GM12878 (cell line): ENCODE data around the gene MKNK1. TPM values are rescaled to one million over a fixed set of nuclear protein-coding genes. Genes with fewer than 3 reads are reported as not detected.

Source experiments
- ATAC-seq: fragments of 200-7000 bp; cut with Tn5 transposase; 3 replicates; pipeline ENCODE4 v1.9.1; 2020; ENCODE audit warnings: mild to moderate bottlenecking, moderate library complexity
- BruUV-seq: library from RNA; stranded (reverse); fragments of 400-500 nt; replicated peaks from 2 replicates; lab custom pipeline; 2021; lab: Mats Ljungman, UMichigan
- CTCF ChIA-PET: fragments of 300-600 bp; sonication (Branson Sonifier 250); formaldehyde crosslinking; extraction: SDS; loops from one replicate; lab custom pipeline; 2021; ENCODE audit warnings: inconsistent platforms; lab: Yijun Ruan, JAX
- POLR2A ChIA-PET: fragments of 350-600 bp; formaldehyde crosslinking; extraction: SDS; loops from one replicate; lab custom pipeline; 2021; ENCODE audit warnings: inconsistent platforms; lab: Charles Lee
- RAD21 ChIA-PET: fragments of 300-600 bp; sonication (Branson Sonifier 250); formaldehyde crosslinking; loops from one replicate; lab custom pipeline; 2023; ENCODE audit warnings: antibody characterized with exemption; ENCODE audit not compliant: unreplicated experiment; lab: Charles Lee
- SMC1A ChIA-PET: fragments of 300-600 bp; sonication (Branson Sonifier 250); formaldehyde crosslinking; loops from one replicate; lab custom pipeline; 2023; ENCODE audit not compliant: unreplicated experiment, uncharacterized antibody; lab: Charles Lee
- DNase-seq: peaks from one replicate; pipeline ENCODE4 v3.0.0-alpha.2; 2011; ENCODE audit warnings: low read depth, low spot score
- FAIRE-seq: peaks from 3 replicates; lab custom pipeline; 2011; peaks lifted over from hg19 to GRCh38; lab: Jason Lieb, UNC
- H2AFZ ChIP-seq: 2 replicates; pipeline ENCODE4 v1.6.0; 2011; ENCODE audit warnings: low read depth, low read length, control low read depth; ENCODE audit not compliant: control insufficient read depth
- H3K27ac ChIP-seq: 2 replicates; pipeline ENCODE4 v1.5.1; 2011; ENCODE audit warnings: control low read depth; ENCODE audit not compliant: control insufficient read depth, insufficient read depth
- H3K27me3 ChIP-seq, 2 experiments: replicated peaks in 1 of 2; 2 replicates each; pipeline versions ENCODE4 v1.6.0 to v1.6.1; 2011; ENCODE audit warnings: low read length in 1 of 2; ENCODE audit not compliant: control insufficient read depth in 2 of 2, insufficient read depth in 2 of 2
- H3K36me3 ChIP-seq, 2 experiments: 2 replicates each; pipeline ENCODE4 v1.5.1; 2011; ENCODE audit warnings: low read length in 1 of 2; ENCODE audit not compliant: control insufficient read depth in 2 of 2, insufficient read depth in 2 of 2
- H3K4me1 ChIP-seq: 2 replicates; pipeline ENCODE4 v1.6.1; 2011; ENCODE audit warnings: mild to moderate bottlenecking, low read length, moderate library complexity, mixed read lengths; ENCODE audit not compliant: control insufficient read depth, insufficient read depth
- H3K4me2 ChIP-seq: 2 replicates; pipeline ENCODE4 v1.6.0; 2011; ENCODE audit warnings: control low read depth; ENCODE audit not compliant: control insufficient read depth, insufficient read depth
- H3K4me3 ChIP-seq: fragments of 200-600 bp; sonication (generic); 2 replicates; pipeline ENCODE4 v1.5.1; 2016
- H3K79me2 ChIP-seq: 2 replicates; pipeline ENCODE4 v1.6.0; 2011; ENCODE audit warnings: low read length; ENCODE audit not compliant: control insufficient read depth, insufficient read depth
- H3K9ac ChIP-seq: 2 replicates; pipeline ENCODE4 v1.8.0; 2011; ENCODE audit warnings: low read length, control low read depth, mixed read lengths; ENCODE audit not compliant: control insufficient read depth, insufficient read depth
- H3K9me3 ChIP-seq: replicated peaks from 3 replicates; pipeline ENCODE4 v1.5.1; 2011; ENCODE audit warnings: mild to moderate bottlenecking, low read length; ENCODE audit not compliant: control insufficient read depth, insufficient read depth
- H4K20me1 ChIP-seq: 2 replicates; pipeline ENCODE4 v1.6.0; 2011; ENCODE audit not compliant: control insufficient read depth, insufficient read depth
- ATF3 ChIP-seq: IDR thresholded peaks from 2 replicates; pipeline ENCODE4 v1.6.1; 2011; ENCODE audit warnings: low read depth, mild to moderate bottlenecking, low read length, moderate library complexity, borderline replicate concordance; ENCODE audit errors: extremely low read depth
- CREM ChIP-seq: IDR thresholded peaks from 2 replicates; pipeline ENCODE4 v1.6.1; 2014; ENCODE audit warnings: antibody characterized with exemption, low read depth
- FOS ChIP-seq: IDR thresholded peaks from 3 replicates; pipeline ENCODE4 v1.6.1; 2011; ENCODE audit warnings: borderline replicate concordance; ENCODE audit not compliant: insufficient read length; ENCODE audit errors: extremely low read depth
- GATAD2B ChIP-seq: fragments of 450-650 bp; conservative IDR thresholded peaks from 2 replicates; pipeline ENCODE4 v1.6.1; 2017; ENCODE audit warnings: low read depth, mild to moderate bottlenecking, moderate library complexity
- MAX ChIP-seq: IDR thresholded peaks from 2 replicates; pipeline ENCODE4 v1.6.1; 2012; ENCODE audit warnings: low read depth, low read length, improper control_type of control experiment
- MLLT1 ChIP-seq: fragments of 450-650 bp; IDR thresholded peaks from 2 replicates; pipeline ENCODE4 v1.6.1; 2016; ENCODE audit warnings: mild to moderate bottlenecking
- MYC ChIP-seq: IDR thresholded peaks from 2 replicates; pipeline ENCODE4 v1.6.1; 2011; ENCODE audit warnings: mild to moderate bottlenecking, low read length, moderate library complexity, inconsistent platforms; ENCODE audit not compliant: insufficient read depth, insufficient replicate concordance, insufficient read length, severe bottlenecking
- POLR2AphosphoS2 ChIP-seq: IDR thresholded peaks from 2 replicates; pipeline ENCODE4 v1.6.1; 2011; ENCODE audit warnings: low read depth, mild to moderate bottlenecking, low read length, improper control_type of control experiment, moderate library complexity
- POLR2AphosphoS5 ChIP-seq: IDR thresholded peaks from 2 replicates; pipeline ENCODE4 v1.6.1; 2011; ENCODE audit warnings: mild to moderate bottlenecking, low read length, inconsistent platforms
- RBBP5 ChIP-seq: fragments of 200-600 bp; sonication (generic); conservative IDR thresholded peaks from 2 replicates; pipeline ENCODE4 v1.6.1; 2016
- WGBS: methylation state at CpG from one replicate; pipeline ENCODE4 v1.1.6; 2016; ENCODE audit warnings: low lambda C conversion rate; ENCODE audit not compliant: insufficient replicate concordance, insufficient coverage; ENCODE audit errors: missing lambda C conversion rate; 5-methylcytosine and 5-hydroxymethylcytosine counted together
- in situ Hi-C: fragments of 300-500 bp; cut with MboI; formaldehyde crosslinking; loops from 9 replicates; pipeline ENCODE4 v1.14.3; 2018; ENCODE audit warnings: mixed read lengths
- intact Hi-C: fragments of 100-400 bp; cut with micrococcal nuclease; formaldehyde crosslinking; loops from one replicate; pipeline ENCODE4 v1.14.2; 2022; ENCODE audit not compliant: unreplicated experiment
- polyA plus RNA-seq, 11 experiments: library from polyadenylated mRNA; depleted of rRNA in 4 of 11; unstranded in 6 of 11; stranded (reverse) in 5 of 11; fragments of >200 nt; fragmentation: Nextera tagmentation in 4 of 11; fragmentation: Illumina TruSeq in 1 of 11; extraction: Ambion mirVana in 4 of 11; extraction: Trizol in 1 of 11; gene quantifications; 1 replicate in 1 of 11; 2 replicates in 10 of 11; pipeline versions ENCODE4 v1.2.1 to v1.2.3, GENCODE V29; 2011 to 2016; ENCODE audit warnings: inconsistent platforms in 2 of 11, missing spikeins in 2 of 11, low read depth in 1 of 11
- total RNA-seq, 4 experiments: library from RNA; depleted of rRNA in 3 of 4; stranded (reverse); fragments of >200 nt in 3 of 4; fragmentation: Illumina TruSeq in 1 of 4; extraction: Trizol in 1 of 4; gene quantifications; 2 replicates each; pipeline versions ENCODE4 v1.2.1 to v1.2.3, GENCODE V29; 2013 to 2021
- TF ChIP-seq, protein P1 (sequence below): fragments of 450-650 bp; IDR thresholded peaks from 2 replicates; pipeline ENCODE4 v1.6.1; 2016; ENCODE audit warnings: mild to moderate bottlenecking, moderate library complexity, borderline replicate concordance
- TF ChIP-seq, protein P2 (sequence below): IDR thresholded peaks from 2 replicates; pipeline ENCODE4 v1.6.1; 2011; ENCODE audit warnings: borderline replicate concordance, low read depth, mild to moderate bottlenecking, moderate library complexity, mixed read lengths, low read length; ENCODE audit not compliant: insufficient read depth; ENCODE audit errors: extremely low read length
- TF ChIP-seq, protein P3 (sequence below): fragments of 450-650 bp; IDR thresholded peaks from 2 replicates; pipeline ENCODE4 v1.6.1; 2017; ENCODE audit warnings: borderline replicate concordance

Gene MKNK1
- total and polyA plus RNA-seq, 10 of the 15 experiments (the other 5 are each of a cell fraction or from before 2014, with no cell fraction given), result 13.7 to 29.9 (median 26.5) TPM

DNA sequence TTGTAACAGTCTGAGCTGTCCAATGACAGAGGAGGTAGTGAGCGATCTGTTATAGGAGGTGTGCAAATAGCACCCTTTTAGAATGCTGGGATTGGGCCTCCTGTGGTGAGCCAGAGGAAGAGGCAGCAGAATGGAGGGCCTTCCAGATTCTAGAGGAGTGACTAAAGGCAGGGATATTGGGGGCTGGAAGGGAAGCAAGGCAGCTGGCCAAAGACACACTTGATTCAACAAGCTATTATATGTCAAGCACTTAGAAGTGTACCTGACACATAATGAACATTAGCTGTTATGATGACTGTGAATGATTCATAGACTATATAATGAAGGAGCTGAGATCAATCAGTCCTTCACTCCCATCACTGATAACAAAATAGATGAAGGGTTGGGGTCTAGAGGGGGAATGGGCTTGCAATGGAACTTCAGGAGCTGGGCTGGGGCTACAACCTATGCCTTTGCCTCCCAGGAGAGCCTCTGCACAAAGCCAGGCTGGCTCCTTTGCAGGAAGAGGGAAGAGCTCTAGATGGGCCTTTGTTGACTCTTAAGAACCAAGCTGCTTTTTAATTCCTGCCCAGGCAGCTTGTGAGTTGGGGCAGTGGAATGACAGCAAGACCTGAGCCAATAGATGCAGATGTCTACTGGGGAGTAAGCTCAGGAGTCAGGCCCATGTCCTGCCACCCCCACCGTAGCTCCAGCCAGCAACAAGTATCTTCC is 2.3 kb upstream of the MKNK1 start:
- no peak overlapping the region for H3K9ac ChIP-seq
- ChIA-PET SMC1A (interaction anchor here (1.6 to 6.2 kb wide), 2 partner anchors 8 to 11 kb away, joined by 6 to 53 read pairs; partner anchors contain the start of gene MOB3C), POLR2A (interaction anchor here (0.5 to 9.1 kb wide), 3 partner anchors 10 to 85 kb away, joined by 3 to 124 read pairs (median 6); partner anchors contain the start of gene MOB3C), RAD21 (interaction anchor here (1.2 kb wide), 1 partner anchor 11 kb away, joined by 8 read pairs; the partner anchor contains the start of gene MOB3C), CTCF (interaction anchor here (0.5 to 3.3 kb wide), 5 partner anchors 9 to 119 kb away, joined by 3 to 30 read pairs (median 5); partner anchors contain the start of gene MOB3C)
- H4K20me1 ChIP-seq, result no peaks in the 10 kb centered on the region
- H3K4me3 ChIP-seq, result no peak overlapping the region
- no peak overlapping the region for H3K4me2 ChIP-seq
- 97% methylated on average over 2 of the region's 2 CpGs for WGBS
- no peak overlapping the region for H2AFZ ChIP-seq
- no peaks in the 10 kb centered on the region for H3K27me3 ChIP-seq
- H3K36me3 ChIP-seq, result peaks cover 0 to 6% of the 10 kb centered on the region in 2 experiments; a peak in 2 of 4 replicates
- peaks cover 5% of the 10 kb centered on the region; the same call in 1 of the 2 replicates for H3K79me2 ChIP-seq
- FAIRE-seq, result no peak
- no TSS peak for BruUV-seq
- in situ Hi-C loops, result no loop called here
- DNase-seq, result no peak
- intact Hi-C loops, result no loop called here
- no peaks in the 10 kb centered on the region for H3K9me3 ChIP-seq
- 0 out of 2 replicates have a peak, but pooled peaks cover 3% of the 10 kb centered on the region for H3K4me1 ChIP-seq
- no peak overlapping the region for H3K27ac ChIP-seq
- ATAC-seq, result no peak
- TF ChIP-seq GATAD2B (no peak), FOS (no peak), ATF3 (no peak), MYC (no peak), MLLT1 (no peak), POLR2AphosphoS2 (no peak), POLR2AphosphoS5 (no peak), MAX (no peak), CREM (no peak), RBBP5 (no peak)
- TF ChIP-seq, protein P1, sequence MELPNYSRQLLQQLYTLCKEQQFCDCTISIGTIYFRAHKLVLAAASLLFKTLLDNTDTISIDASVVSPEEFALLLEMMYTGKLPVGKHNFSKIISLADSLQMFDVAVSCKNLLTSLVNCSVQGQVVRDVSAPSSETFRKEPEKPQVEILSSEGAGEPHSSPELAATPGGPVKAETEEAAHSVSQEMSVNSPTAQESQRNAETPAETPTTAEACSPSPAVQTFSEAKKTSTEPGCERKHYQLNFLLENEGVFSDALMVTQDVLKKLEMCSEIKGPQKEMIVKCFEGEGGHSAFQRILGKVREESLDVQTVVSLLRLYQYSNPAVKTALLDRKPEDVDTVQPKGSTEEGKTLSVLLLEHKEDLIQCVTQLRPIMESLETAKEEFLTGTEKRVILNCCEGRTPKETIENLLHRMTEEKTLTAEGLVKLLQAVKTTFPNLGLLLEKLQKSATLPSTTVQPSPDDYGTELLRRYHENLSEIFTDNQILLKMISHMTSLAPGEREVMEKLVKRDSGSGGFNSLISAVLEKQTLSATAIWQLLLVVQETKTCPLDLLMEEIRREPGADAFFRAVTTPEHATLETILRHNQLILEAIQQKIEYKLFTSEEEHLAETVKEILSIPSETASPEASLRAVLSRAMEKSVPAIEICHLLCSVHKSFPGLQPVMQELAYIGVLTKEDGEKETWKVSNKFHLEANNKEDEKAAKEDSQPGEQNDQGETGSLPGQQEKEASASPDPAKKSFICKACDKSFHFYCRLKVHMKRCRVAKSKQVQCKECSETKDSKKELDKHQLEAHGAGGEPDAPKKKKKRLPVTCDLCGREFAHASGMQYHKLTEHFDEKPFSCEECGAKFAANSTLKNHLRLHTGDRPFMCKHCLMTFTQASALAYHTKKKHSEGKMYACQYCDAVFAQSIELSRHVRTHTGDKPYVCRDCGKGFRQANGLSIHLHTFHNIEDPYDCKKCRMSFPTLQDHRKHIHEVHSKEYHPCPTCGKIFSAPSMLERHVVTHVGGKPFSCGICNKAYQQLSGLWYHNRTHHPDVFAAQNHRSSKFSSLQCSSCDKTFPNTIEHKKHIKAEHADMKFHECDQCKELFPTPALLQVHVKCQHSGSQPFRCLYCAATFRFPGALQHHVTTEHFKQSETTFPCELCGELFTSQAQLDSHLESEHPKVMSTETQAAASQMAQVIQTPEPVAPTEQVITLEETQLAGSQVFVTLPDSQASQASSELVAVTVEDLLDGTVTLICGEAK, result no peak
- TF ChIP-seq, protein P2, sequence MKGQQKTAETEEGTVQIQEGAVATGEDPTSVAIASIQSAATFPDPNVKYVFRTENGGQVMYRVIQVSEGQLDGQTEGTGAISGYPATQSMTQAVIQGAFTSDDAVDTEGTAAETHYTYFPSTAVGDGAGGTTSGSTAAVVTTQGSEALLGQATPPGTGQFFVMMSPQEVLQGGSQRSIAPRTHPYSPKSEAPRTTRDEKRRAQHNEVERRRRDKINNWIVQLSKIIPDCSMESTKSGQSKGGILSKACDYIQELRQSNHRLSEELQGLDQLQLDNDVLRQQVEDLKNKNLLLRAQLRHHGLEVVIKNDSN, result no peak
- TF ChIP-seq, protein P3, sequence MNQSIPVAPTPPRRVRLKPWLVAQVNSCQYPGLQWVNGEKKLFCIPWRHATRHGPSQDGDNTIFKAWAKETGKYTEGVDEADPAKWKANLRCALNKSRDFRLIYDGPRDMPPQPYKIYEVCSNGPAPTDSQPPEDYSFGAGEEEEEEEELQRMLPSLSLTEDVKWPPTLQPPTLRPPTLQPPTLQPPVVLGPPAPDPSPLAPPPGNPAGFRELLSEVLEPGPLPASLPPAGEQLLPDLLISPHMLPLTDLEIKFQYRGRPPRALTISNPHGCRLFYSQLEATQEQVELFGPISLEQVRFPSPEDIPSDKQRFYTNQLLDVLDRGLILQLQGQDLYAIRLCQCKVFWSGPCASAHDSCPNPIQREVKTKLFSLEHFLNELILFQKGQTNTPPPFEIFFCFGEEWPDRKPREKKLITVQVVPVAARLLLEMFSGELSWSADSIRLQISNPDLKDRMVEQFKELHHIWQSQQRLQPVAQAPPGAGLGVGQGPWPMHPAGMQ, result no peak
